HG03354 (cell line): ENCODE data around the gene KIAA0319L.
"Not testable (repeated sequence)": the region's sequence is repeated elsewhere in the genome, so short reads cannot be mapped to it uniquely, and the experiment has no call there.

Experiments used
- ATAC-seq: cut with Tn5 transposase; IDR thresholded peaks from one replicate; pipeline ENCODE4 v1.9.1; 2021; ENCODE audit warnings: mild to moderate bottlenecking; ENCODE audit not compliant: unreplicated experiment, poor library complexity, severe bottlenecking

The KIAA0319L gene

GRCh38 chr1:35585805-35586204 is 28.6 kb upstream of the KIAA0319L start:
- ATAC-seq = not testable (repeated sequence)

GRCh38 chr1:35585281-35585680 is 28.1 kb upstream of the KIAA0319L start:
- no peak for ATAC-seq

DNA sequence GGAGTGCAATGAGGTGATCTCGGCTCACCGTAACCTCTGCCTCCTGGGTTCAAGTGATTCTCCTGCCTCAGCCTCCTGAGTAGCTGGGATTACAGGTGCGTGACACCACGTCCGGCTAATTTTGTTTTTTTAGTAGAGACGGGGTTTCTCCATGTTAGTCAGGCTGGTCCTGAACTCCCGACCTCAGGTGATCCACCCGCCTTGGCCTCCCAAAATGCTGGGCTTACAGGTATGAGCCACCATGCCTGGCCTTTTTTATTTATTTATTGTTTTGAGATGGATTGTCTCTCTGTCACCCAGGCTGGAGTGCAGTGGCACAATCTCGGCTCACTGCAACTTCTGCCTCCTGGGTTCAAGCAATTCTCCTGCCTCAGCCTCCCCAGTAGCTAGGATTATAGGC is 24.4 kb upstream of the KIAA0319L start:
- not testable (repeated sequence) for ATAC-seq

GRCh38 chr1:35580949-35581388 is 23.8 kb upstream of the KIAA0319L start:
- ATAC-seq = no peak

- peak; percentile 74 for ATAC-seq
These were observed 20.1 kb upstream of the KIAA0319L start for GRCh38 chr1:35577071-35577998.

DNA sequence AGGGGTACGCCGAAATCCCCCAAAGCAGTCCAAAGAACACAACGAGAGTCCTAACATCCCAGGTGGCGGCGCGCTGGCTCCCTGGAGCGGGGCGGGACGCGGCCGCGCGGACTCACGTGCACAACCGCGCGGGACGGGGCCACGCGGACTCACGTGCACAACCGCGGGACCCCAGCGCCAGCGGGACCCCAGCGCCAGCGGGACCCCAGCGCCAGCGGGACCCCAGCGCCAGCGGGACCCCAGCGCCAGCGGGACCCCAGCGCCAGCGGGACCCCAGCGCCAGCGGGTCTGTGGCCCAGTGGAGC is 19.5 kb upstream of the KIAA0319L start:
- not testable (repeated sequence) for ATAC-seq

- ATAC-seq = no peak
These were observed 19.0 kb upstream of the KIAA0319L start for GRCh38 chr1:35576061-35576765.

- ATAC-seq = no peak
These were observed 18.3 kb upstream of the KIAA0319L start for GRCh38 chr1:35575416-35575958.

GRCh38 chr1:35574655-35575415 is 17.6 kb upstream of the KIAA0319L start:
- no peak for ATAC-seq

GRCh38 chr1:35574125-35574654 is 17.0 kb upstream of the KIAA0319L start:
- ATAC-seq = no peak

DNA sequence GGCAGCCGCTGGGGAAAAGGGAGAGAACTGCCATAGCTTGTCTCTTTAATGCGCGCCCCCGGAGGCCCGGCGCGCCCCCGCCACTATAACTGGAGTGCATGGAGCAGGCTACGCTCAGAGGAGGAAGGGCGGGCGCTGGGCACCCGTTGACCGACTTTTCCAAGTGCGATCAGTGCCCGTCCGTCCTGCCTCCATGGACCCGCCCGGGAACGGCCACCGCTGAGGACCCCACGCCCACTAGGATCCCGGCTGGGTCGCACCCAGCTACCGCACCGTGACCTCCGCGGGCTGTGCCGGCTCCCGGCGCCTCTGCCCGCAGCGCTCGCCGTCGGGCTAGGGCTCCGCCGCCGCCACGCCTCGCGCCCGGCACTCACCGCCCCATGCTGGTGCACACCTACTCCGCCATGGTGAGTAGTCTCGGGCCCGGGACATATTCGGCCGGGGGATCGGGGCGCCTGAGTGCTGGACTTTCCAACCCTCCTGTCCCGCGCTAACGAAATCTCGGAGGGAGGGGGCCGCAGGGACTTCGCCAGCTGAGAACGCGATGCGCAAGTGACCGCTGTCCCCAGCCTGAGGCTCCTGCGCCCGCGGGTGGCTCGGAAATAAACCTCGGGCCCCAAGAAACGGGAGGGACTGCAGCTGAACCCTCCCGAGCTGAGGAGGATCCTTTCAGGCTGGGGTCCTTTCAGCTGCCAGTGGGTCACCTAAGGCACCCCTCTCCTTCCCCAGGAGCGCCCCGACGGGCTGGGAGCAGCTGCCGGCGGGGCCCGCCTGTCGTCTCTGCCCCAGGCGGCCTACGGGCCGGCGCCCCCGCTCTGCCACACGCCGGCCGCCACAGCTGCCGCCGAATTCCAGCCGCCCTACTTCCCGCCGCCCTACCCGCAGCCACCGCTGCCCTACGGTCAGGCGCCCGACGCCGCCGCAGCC is 16.3 kb upstream of the KIAA0319L start, which contains the start of gene TFAP2E:
Gene TFAP2E (plus strand): TSS at position 117 of the 927 bp plus-strand sequence. CDS start 264 bp downstream, at position 381.
- no peak for ATAC-seq

DNA sequence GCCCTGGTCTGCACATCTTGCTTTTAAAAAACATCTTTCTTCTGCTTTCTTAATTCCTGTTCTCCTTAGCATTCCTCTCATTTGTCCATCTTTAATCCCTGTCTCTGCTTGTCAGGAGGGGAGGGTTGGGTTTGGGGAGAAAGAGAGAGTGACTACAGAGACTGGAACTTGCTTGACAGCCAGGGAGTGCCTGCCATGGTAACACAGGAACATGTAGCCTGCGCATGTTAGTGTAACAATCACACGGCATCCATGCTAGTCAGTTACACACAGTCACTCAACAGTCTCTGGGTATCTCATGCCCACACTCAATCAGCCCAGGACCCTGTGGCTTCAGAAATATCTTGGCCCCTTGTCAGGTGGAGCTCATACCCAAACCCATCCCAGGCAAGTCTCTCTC is 15.1 kb upstream of the KIAA0319L start:
- ATAC-seq = no peak

DNA sequence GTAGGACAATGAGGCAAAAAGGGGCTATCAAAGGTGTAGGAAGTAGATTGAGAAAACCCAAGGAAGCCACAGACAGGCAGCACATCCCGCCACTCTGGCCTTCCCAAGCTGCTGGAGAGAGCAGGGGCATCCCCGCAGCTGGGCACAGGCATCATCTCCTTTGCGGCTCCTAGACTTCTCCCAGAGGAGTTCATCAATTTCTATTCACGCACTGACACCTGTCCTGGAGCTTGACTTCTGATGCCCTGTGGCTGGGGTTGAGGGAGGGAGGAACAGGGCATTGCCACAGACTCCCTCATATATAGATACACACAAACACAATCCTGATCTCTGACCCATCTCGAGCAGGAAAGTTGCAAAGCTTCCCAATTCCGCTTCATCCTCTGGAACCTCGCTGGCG is 14.1 kb upstream of the KIAA0319L start:
- no peak for ATAC-seq

DNA sequence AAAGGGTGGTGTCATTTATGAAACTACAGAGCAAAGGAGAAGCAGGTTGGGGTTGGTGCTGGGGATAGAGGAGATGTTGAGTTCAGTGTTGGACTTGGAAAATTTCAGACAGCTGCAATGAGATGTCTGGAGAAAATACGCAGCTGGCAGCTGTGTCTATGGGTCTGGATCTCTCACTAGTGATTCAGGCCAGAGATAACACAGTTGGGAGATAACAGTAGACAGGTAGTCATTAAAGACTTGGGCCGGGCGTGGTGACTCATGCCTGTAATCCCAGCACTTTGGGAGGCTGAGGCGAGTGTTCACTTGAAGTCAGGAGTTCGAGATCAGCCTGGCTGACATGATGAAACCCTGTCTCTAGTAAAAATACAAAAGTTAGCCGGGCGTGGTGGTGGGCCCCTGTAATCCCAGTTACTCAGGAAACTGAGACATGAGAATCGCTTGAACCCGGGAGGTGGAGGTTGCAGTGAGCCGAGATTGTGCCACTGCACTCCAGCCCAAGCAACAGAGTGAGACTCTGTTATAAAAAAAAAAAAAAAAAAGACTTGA is 13.5 kb upstream of the KIAA0319L start:
- no peak for ATAC-seq

DNA sequence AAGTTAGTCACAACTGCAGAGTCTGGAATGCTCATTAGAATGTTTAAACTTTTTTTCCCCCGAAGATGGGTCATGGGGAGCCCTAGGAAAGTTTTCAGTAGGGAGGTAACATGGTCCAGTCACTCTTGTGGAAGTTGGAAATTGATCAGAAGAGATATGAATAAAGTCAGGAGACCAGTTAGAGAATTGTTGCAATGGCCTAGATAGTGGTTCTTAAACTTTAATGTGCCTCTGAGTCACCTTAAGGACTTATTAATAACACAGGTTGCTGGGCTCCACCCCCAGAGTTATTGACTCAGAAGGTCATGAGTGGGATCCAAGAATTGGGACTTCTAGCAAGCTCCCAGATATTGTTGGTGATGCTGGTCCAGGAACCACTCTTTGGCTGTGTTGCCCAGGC is 12.7 kb upstream of the KIAA0319L start:
- no peak for ATAC-seq

DNA sequence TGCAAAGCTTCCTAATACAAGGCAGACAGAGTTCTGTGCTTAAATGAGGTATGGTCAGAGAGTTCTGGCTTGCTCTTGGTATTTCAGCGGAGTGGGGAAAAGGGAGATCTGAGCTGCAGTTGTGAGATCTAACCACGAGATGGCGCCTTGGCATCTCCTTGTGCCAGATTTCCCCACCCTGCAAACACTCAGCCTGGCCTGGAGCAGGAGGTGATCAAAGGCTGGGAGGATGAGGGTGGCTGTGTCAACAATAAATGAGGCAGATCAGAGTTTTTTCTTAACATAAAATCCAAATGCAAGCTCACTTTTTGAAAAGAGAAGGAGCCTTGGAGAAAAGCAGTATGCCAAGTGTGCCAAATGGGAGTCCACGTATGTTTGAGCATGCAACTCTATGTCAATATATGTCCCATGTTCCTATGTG is 11.8 kb upstream of the KIAA0319L start:
- no peak for ATAC-seq

DNA sequence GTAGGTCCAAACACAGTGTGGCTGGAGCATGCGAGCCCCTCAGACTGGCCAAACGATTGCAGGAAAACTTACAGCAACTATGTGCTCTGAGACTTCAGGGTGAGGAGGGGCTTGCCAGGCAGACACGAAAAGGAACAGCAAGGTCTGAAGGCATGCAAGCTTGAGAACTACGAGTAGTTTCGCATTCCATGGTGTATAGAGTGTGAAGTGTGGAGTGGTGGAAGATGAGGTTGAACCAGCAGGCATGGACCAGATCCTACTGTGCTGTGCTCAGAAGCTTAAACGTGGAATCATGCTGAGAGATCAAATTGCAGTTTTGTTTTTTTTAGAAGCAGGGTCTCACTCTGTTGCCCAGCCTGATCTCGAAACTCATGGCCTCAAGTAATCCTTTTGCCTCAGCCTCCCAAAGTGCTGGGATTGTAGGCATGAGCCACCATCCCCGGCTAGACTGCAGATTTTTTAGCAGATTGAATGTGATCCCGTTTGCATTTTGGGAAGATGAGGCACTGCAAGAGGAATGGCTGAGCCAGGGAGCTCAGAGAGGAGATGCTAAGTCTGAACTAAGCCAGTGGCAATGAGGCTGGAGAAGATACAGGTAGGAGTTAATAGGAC is 10.8 kb upstream of the KIAA0319L start:
- ATAC-seq = no peak

- no peak for ATAC-seq
These were observed 8.5 kb upstream of the KIAA0319L start for GRCh38 chr1:35565742-35566133.
